Effector memory CD4-positive, alpha-beta T cell (primary cell): ENCODE data around the gene TTLL4.

Experiments
- DNase-seq, 3 donors: peaks; one replicate each; pipeline ENCODE4 v3.0.0-alpha.2; 2020
- H3K27ac ChIP-seq: 2 replicates; pipeline ENCODE4 v1.7.0; 2013; ENCODE audit warnings: mild to moderate bottlenecking, low read length, moderate library complexity; ENCODE audit not compliant: insufficient read depth, poor library complexity, severe bottlenecking
- H3K27me3 ChIP-seq: replicated peaks from 2 replicates; pipeline ENCODE4 v1.7.0; 2013; ENCODE audit warnings: mild to moderate bottlenecking, low read length; ENCODE audit not compliant: insufficient read depth, control insufficient read depth, poor library complexity, severe bottlenecking
- H3K36me3 ChIP-seq: 2 replicates; pipeline ENCODE4 v1.7.0; 2013; ENCODE audit warnings: mild to moderate bottlenecking, low read length, moderate library complexity; ENCODE audit not compliant: control insufficient read depth, insufficient read depth
- H3K4me1 ChIP-seq: 2 replicates; pipeline ENCODE4 v1.7.0; 2013; ENCODE audit warnings: low read length, mild to moderate bottlenecking; ENCODE audit not compliant: control insufficient read depth, insufficient read depth, poor library complexity, severe bottlenecking
- H3K4me3 ChIP-seq: 2 replicates; pipeline ENCODE4 v1.7.0; 2013; ENCODE audit warnings: low read length, low read depth, mild to moderate bottlenecking; ENCODE audit not compliant: insufficient read depth, poor library complexity, severe bottlenecking
- H3K9me3 ChIP-seq: 2 replicates; pipeline ENCODE4 v1.7.0; 2013; ENCODE audit warnings: mild to moderate bottlenecking, low read length, moderate library complexity; ENCODE audit not compliant: control insufficient read depth

The TTLL4 gene

DNA sequence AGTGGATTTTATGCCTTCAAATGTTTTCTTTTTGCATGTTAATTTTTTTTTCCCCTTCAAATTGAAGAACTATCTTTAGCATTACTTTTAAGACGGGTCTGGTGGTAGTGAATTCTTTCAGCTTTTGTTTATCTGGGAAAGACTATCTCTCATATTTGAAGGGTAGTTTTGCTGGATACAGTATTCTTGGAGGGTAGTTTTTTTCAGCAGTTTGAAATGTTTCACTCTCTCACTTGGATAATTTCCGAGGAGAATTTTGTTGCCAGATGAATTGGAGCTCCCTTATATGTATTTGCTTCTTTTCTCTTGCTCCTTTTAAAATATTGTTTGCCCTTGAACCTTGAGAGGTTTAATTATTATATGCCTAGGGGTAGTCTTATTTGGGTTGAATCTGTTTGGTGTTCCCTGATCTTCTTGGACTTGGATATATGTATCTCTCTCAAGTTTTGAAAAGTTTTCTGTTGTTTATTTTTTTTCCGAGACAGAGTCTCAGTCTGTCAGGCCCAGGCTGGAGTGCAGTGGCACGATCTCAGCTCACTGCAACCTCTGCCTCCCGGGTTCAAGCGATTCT is 15.5 kb downstream of the TTLL4 start:
- no peak for DNase-seq
- H3K4me3 ChIP-seq = no peak overlapping the region
- no peaks in the 10 kb centered on the region for H3K27me3 ChIP-seq
- no peaks in the 10 kb centered on the region for H3K36me3 ChIP-seq
- no peaks in the 10 kb centered on the region for H3K9me3 ChIP-seq
- no peak overlapping the region for H3K27ac ChIP-seq
- H3K4me1 ChIP-seq = no peaks in the 10 kb centered on the region

DNA sequence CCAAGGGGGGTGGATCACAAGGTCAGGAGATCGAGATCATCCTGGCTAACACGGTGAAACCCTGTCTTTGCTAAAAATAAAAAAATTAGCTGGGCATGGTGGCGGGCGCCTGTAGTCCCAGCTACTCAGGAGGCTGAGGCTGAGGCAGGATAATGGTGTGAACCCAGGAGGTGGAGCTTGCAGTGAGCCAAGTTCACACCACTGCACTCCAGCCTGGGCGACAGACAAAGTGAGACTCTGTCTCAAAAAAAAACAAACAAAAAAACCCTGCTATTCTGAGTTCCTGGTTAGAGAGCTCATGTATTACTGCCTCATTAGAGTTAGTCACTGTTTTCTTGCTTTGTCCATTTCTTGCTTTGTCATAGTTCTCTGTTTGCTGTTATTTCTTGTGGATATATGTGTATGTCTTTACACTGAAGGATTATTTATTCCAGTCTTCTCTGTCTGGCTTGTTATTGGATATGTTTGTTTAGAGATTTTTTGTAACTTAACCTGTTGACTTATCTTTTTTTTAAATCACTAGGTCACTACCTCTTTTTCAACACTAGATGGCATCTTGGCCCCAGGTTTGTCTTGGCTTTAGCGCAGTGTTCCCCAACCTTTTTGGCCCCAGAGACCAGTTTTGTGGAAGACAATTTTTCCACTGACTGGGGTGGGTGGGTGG is 17.0 kb downstream of the TTLL4 start:
- H3K27ac ChIP-seq = no peak overlapping the region
- H3K27me3 ChIP-seq = no peaks in the 10 kb centered on the region
- H3K36me3 ChIP-seq = no peaks in the 10 kb centered on the region
- DNase-seq = no peak
- H3K4me1 ChIP-seq = no peaks in the 10 kb centered on the region
- no peaks in the 10 kb centered on the region for H3K9me3 ChIP-seq
- no peak overlapping the region for H3K4me3 ChIP-seq

- H3K27ac ChIP-seq = no peak overlapping the region
- H3K36me3 ChIP-seq = no peaks in the 10 kb centered on the region
- no peaks in the 10 kb centered on the region for H3K4me1 ChIP-seq
Measured at GRCh38 chr2:218729640-218730039, 19.0 kb downstream of the TTLL4 start.

DNA sequence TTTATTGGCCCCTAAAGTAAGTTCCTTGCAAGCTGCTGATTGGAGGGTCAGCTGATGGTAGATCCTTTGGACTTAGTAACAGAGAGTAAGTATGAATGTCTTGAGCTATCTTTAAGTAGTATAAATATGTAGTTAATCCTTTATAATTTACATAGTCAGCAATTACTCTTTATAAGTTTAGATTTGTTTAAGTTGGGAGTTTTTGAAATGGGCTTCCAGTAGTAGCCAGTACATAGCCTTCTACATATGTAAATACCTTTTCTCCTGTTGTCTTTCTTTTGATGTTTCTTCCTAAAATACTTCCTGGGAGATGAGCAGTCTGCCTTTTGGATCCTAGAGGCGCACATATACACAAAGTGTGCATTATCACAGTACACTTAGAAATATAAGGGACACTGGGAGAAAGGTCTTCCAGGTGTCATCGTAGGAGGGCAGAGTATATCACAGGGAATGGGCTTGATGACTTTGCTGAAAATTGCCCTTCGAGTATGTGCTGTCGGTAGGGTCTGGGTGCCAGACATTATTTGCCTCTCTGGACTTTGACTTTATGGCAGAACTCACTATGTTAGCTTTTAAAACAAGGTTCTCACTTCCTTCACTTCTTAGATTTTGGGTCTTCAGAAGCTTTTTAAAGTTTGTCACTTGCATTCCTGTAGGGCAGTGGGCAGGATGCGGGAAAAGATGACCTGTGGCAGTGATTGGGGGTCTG is 21.6 kb downstream of the TTLL4 start:
- H3K36me3 ChIP-seq = no peaks in the 10 kb centered on the region
- no peaks in the 10 kb centered on the region for H3K9me3 ChIP-seq
- H3K4me3 ChIP-seq = no peak overlapping the region
- no peaks in the 10 kb centered on the region for H3K4me1 ChIP-seq
- H3K27me3 ChIP-seq = no peaks in the 10 kb centered on the region
- no peak overlapping the region for H3K27ac ChIP-seq
- no peak for DNase-seq

More at GRCh38 chr2:218729640-218730039, 19.0 kb downstream of the TTLL4 start:
- no peaks in the 10 kb centered on the region for H3K9me3 ChIP-seq
- H3K4me3 ChIP-seq = no peak overlapping the region
- no peak for DNase-seq
- no peaks in the 10 kb centered on the region for H3K27me3 ChIP-seq

DNA sequence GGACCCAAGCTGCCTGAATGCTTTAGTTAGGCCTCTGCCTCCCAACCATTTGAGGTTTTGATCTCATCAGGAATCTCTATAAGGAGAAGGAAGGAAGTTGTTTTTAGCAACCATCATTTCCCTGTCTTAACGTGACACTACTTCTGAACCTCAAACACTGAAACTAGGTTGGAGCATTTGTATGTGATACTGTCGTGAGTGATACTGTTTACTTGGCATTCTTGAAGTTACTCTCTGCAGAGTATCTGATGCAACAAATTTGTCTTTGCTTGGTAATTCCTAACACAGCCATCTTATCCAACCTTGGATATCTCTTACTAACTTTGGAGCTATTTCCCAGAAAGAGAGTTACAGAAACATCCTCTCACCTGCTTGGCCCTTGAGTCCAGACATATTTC is 22.1 kb downstream of the TTLL4 start:
- no peak overlapping the region for H3K4me3 ChIP-seq
- no peaks in the 10 kb centered on the region for H3K4me1 ChIP-seq
- H3K27me3 ChIP-seq = no peaks in the 10 kb centered on the region
- no peaks in the 10 kb centered on the region for H3K9me3 ChIP-seq
- H3K36me3 ChIP-seq = peaks cover 1% of the 10 kb centered on the region
- no peak overlapping the region for H3K27ac ChIP-seq
- no peak for DNase-seq

DNA sequence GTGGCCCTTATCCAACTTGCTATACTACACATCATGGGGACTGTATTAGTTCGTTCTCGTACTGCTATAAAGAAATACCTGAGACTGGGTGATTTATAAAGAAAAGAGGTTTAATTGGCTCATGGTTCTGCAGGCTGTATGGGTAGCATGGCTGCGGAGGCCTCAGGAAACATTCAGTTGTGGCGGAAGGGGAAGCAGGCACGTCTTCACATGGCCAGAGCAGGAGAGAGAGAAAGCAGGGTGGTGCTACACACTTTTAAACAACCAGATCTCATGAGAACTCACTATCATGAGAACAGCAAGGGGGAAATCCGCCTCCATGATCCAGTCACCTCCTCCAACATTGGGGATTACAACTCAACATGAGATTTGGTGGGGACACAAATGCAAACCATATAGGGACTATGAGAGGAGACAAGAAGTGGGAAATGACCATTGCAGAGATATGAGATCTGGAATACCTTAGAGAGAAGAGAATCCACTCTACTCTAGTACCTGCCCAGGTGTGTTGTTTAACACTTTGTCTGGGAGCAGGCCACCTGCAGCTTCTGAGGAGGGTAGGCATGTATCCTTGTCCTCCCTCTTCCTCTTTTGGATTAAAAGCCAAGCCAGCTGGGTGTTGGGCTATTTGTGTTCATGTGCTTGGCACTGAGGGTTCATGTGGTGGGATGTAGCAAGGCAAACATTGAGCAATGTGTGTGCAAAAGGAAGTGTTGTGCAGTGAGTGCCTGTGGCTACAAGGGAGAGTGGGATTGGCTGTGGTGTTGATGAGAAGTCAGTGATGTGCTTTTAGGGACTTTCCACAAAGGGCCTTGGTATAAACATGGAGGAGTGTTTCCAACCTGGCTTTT is 22.8 kb downstream of the TTLL4 start:
- no peak for DNase-seq
- H3K27me3 ChIP-seq = no peaks in the 10 kb centered on the region
- no peak overlapping the region for H3K27ac ChIP-seq
- H3K4me1 ChIP-seq = no peaks in the 10 kb centered on the region
- H3K36me3 ChIP-seq = peaks cover 8% of the 10 kb centered on the region
- H3K9me3 ChIP-seq = no peaks in the 10 kb centered on the region
- H3K4me3 ChIP-seq = no peak overlapping the region

- Histone ChIP-seq H3K9me3 (no peaks in the 10 kb centered on the region), H3K4me3 (no peak overlapping the region), H3K27me3 (no peaks in the 10 kb centered on the region), H3K4me1 (no peaks in the 10 kb centered on the region), H3K27ac (no peak overlapping the region), H3K36me3 (peaks cover 15% of the 10 kb centered on the region)
- DNase-seq = no peak
Measured at GRCh38 chr2:218734190-218734975, 23.7 kb downstream of the TTLL4 start.

- DNase-seq = no peak
- Histone ChIP-seq H3K27me3 (no peaks in the 10 kb centered on the region), H3K9me3 (no peaks in the 10 kb centered on the region), H3K27ac (no peak overlapping the region), H3K4me1 (no peaks in the 10 kb centered on the region), H3K36me3 (peaks cover 24% of the 10 kb centered on the region), H3K4me3 (no peak overlapping the region)
Measured at GRCh38 chr2:218736531-218736930, 25.9 kb downstream of the TTLL4 start.

DNA sequence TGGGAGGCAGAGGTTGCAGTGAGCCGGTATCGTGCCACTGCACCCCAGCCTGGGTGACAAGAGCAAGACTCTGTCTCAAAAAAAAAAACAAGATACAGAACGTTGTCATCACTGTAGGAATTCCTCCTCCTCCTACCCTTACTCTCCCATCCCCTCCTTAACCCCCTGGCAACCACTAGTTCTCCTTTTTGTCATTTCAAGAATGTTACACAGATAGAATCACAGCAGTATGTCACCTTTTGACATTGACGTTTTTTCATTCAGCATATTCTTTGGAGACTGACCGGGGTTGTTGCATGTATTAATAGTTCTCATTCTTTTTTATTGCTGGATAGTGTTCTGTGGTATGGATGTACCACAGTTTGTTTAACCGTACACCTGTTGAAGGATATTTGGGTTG is 32.4 kb downstream of the TTLL4 start:
- H3K27me3 ChIP-seq = no peaks in the 10 kb centered on the region
- no peak overlapping the region for H3K27ac ChIP-seq
- DNase-seq = no peak
- no peak overlapping the region for H3K4me3 ChIP-seq
- no peaks in the 10 kb centered on the region for H3K9me3 ChIP-seq
- H3K36me3 ChIP-seq = peaks cover 50% of the 10 kb centered on the region
- no peaks in the 10 kb centered on the region for H3K4me1 ChIP-seq
